HG02885 (cell line): ENCODE data around the gene PGK1.
A peak's percentile ranks its signal among the peaks of the same experiment; 100 is the strongest.
"Not testable (repeated sequence)": the region's sequence is repeated elsewhere in the genome, so short reads cannot be mapped to it uniquely, and the experiment has no call there.

Experiments
- ATAC-seq: cut with Tn5 transposase; IDR thresholded peaks from one replicate; pipeline ENCODE4 v1.9.1; 2021; ENCODE audit warnings: mild to moderate bottlenecking; ENCODE audit not compliant: unreplicated experiment, poor library complexity

The PGK1 gene

DNA sequence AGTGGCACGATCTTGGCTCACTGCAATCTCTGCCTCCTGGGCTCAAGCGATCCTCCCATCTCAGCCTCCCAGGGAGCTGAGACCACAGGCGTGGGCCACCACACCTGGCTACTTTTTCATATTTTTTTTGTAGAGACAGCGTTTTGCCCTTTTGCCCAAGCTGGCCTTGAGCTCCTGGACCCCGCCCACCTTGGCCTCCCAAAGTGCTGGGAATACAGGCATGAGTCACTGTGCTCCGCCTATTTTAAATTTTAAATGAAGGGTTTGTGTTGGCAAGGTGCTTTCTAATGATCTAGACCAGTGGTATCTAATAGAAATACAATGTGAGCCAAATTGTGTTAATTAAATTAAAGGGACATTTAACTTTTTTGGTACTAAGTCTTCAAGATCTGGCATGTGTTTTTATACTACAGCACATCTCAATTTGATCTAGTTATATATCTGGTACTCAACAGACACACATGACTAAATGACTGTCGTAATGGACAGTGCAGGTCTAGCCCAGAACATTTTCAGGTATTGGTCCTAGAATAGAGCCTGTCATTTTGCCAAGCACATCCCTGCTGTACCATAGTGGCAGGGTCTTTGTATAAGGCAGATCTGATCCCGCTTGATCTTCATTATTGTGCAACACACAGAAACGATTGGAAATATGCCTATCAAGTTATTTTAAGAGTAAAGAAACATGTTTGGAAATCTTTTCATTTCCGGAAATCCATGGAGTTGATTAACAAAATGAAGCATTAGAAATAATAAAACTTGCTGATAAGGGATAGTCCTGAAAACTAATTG lies 7.3 kb downstream of the PGK1 start:
- ATAC-seq: no peak

DNA sequence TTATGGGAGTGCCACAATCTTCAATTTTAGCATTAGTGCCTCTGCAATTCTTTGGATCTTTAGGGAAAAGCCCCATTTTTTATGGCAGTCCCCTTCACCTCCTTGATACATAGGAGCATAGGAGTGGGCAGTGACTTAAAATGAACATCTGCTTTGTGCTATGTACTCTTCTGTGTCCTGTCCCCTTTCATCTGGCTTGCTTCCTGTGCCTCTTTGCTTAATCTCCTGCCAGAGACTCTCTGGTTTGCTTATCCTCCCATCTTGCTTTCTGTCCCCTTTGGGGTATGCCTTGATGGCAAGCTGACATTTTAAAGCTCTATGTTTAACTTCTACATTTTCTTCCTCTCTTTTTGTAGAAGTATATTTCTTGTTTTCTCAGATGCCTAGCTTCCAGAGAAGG lies 12.3 kb downstream of the PGK1 start:
- no peak for ATAC-seq

DNA sequence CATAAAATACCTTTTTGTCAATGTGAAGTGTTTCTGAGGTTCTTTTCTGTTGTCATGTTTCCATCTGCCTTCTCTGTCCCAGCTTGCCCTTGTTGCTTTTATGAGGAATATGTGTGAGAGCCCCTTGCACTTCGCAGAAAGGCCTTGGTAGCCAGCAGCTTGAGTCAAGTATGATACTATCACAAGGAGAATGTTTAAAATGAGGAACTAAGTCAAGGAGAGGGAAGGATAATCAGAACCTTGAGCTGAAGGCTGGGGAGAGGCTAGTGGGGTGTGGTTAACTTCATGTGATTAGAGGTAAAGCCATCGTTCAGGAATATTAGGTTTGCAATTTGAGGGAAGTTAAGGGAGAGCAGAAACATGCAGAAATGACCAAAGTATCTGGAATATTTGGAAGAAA lies 12.7 kb downstream of the PGK1 start:
- ATAC-seq: no peak

DNA sequence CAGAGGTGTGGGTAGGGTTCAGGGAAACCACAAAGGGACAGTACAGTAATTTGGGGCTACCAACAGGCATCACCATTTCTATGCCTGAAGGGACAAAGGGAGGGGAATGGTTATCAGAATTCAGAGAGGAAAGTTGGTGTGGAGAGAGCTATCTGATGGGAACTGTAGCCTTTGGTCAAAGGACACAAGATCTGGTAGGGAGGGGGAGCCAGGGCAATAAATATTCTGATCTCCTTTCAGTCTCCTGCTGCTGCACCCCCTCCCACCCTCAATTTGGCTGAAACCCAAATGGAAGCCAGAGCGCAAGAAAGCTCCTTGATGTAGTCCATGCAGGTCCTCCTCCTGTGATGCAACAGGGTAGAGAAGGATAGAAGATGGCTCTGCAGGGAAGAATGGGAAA lies 14.6 kb downstream of the PGK1 start:
- no peak for ATAC-seq

DNA sequence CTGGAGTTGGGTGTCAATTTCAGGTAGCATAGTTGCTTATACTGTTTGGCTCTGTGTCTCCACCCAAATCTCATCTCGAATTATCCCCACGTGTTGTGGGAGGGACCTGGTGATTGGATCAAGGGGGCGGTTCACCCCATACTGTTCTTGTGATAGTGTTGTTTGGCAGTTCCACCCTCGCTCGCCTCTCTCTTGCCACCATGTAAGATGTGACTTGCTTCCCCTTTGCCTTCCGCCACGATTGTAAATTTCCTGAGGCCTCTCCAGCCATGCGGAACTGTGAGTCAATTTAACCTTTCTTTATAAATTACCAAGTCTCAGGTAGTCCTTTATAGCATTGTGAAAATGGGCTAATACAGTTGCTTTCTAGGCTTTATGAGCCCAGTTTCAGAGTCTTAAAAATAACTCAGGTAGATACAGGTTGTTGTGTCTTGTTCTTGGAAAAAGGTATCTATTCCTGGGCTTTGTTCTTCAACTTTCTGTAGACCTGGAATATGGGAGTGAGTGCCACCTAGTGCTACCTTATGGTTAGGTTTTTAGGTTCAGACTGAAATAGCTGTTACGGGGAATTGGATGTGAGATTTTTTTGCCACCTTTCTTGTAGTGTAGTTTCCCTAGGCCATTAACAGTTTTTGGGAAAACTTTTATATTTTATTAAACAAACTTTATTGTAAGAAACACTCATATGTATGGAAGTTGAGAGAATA lies 15.6 kb downstream of the PGK1 start:
- ATAC-seq: no peak

DNA sequence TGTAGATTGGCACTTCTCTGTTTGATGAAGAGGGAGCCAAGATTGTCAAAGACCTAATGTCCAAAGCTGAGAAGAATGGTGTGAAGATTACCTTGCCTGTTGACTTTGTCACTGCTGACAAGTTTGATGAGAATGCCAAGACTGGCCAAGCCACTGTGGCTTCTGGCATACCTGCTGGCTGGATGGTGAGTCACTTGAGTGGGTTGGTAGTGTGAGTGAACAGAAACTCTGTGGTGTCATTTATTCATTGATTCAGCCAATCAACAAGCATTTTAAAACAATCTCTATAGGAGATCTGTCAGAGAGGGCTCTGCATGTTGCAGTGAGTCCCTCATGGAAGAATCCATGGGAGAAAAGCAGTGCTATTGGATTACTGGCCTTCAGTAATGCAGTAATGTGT lies 19.1 kb downstream of the PGK1 start:
- no peak for ATAC-seq

DNA sequence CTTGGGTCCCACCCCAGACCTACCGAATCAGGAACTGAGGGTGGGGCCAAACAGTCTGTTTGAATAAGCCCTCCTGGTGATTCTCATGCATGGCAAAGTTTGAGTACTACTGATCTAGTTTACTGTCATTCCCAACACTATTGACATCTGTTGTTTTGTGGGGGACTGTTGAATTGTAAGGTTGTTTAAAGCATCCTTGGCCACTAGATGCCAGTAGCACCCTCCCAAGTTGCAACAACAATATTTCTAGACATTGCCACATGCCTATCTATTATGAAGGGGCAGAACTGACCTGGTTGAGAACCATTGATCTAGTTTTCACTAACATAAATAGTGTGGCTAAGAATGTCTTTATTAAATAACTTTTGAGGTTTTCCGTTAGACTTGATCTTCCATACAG lies 20.3 kb downstream of the PGK1 start:
- ATAC-seq: no peak

DNA sequence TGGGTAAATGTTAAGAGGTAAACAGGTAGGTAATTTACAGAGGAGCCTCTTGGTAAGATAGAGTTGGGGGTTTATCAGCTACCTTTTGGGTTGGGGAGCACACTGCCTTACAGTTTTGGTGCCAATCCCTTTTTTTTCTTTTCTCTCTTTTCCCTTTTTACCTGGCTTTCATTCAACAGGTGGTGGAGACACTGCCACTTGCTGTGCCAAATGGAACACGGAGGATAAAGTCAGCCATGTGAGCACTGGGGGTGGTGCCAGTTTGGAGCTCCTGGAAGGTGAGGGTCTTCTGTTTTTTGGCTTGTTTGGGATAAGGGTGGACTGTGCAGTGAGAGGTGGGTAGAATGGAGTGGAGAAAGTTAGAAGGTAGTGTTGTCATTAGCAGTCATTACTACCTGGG lies 21.1 kb downstream of the PGK1 start:
- ATAC-seq: no peak

DNA sequence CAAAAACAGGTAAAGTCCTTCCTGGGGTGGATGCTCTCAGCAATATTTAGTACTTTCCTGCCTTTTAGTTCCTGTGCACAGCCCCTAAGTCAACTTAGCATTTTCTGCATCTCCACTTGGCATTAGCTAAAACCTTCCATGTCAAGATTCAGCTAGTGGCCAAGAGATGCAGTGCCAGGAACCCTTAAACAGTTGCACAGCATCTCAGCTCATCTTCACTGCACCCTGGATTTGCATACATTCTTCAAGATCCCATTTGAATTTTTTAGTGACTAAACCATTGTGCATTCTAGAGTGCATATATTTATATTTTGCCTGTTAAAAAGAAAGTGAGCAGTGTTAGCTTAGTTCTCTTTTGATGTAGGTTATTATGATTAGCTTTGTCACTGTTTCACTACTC lies 21.7 kb downstream of the PGK1 start:
- not testable (repeated sequence) for ATAC-seq

DNA sequence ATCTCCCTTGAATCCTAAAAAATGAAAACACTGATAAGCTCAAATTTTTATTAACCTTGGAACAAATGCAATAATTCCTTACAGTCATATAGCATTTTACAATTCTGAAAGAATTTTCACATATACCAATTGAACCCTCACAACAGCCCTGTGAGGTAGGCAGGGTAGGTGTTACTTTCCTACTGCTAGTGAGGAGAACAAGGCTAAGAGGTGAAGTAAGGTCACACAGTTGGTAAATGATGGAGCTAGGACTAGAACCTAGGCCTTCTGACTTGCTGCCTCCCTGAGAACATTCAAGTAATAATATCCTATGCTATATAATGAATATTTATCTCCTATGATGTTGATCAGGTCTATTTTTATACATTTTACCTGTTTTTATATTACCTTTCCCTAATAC lies 25.7 kb downstream of the PGK1 start:
- no peak for ATAC-seq

DNA sequence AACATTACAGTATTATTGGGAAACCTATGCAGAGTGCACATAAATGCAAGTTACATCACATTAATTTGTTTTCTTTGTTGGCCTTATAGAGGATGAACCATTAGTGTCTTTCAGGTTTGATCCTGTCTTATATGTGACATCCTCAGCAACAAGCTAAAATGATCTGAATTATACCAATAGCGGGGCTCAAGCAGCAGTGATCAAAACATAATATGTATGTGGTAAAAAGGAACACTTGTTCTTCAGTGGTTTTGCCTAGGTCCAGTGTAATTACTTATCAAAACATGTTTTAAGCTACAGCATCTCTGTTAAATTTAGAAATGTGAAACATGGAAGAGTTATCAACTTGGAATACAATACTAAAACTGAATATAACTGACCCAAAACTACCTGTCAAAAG lies 26.3 kb downstream of the PGK1 start:
- no peak for ATAC-seq

DNA sequence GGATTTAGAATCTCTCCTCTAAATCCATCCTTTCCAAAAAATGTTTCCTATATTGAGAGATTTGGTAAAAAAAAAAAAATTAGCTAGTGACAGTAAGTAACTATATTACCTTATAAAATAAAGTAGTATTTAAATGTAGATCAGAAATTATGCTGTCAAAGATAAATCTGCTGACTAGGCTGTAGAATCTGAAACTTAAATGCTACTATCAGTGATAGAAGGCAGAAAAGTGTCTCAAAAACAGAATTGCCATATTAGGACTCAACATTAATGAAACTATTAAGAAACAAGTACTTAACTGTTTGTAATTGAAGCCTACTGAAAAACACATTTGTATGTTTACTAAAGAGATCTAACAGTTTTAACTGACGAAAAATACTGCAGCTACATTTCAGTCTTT lies 27.1 kb downstream of the PGK1 start:
- no peak for ATAC-seq

DNA sequence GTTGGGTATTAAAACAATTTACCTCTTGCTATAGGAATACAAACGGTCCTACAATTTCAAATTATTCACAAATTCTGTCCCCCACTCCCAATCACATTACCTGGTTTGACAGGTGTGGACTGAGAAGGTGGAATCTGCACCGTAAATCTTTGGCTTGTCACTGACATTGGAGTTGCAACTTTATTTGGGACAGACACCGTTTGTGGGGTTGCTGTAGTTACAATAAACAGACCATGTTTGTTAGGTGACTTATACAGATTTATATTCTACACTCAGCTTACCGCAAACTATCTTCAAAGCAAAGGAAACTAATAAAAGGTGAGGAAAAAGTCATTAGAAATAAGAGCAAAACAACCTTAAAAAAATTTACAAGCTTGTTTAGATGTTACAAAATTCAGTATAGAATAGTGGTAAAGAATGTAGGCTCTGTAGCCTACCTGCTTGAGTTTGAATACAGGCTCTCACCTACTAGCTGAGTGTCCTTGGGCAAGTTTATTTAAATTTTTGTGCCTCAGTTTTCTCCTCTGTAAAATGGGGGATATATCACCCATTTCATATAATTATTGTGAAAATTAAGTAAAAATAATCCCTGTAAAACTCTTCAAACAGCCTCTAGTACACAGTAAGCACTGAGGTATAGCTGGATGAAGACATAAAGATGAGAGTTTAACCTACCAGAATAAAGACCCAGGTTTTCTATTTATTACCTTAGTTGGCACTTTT lies 29.4 kb downstream of the PGK1 start:
- no peak for ATAC-seq

DNA sequence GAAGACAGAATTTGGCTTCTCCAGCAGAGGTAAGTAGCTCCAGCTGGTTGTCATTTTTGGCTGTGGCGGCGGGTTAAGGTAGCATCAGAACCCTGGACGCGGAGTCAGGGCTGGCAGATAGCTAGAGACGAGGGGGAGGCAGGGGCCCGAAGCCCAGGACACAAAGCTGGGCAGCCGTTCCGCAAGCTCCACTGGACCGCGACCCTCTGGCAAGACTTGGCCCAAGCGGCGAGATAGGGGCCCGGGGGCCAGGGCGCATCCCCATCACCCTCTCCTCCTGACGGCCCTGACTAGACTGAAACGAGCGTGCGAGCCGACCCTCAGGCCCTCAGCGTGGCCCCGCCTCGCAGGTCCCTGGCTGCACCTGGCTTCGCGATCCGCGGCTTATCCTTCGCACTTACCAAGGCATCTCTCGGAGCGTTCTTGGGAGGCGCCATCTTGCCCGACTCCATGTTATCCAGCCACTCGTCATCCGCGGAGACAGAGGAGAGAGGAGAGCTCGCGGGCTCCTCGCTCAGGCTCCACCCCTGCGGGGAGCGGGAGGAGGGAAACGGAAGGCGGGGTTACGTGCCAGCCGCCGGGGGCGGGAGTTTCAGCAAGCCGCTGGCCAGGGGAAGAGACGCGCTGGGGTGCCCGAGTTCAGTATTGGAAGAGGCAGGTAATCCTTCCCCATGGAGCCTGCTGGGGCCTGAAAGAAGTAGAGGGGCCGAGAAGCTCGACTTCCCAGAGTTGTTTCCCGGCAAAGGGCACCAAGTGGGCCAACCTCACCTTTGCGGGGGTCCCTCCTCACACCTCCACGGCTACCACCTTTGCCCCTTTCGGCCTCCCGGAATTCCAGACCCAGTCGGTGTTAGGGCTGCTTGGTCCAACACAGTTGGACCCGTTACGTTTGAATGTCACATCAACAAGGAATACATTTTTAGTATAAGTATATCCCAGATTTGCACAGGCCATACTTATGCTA lies 35.4 kb downstream of the PGK1 start, which contains the start of gene TAF9B:
Gene TAF9B (minus strand): TSS at position 491 of the 964 bp plus-strand sequence. CDS start 39 bp downstream, at position 452.
- ATAC-seq: peak; percentile 93

DNA sequence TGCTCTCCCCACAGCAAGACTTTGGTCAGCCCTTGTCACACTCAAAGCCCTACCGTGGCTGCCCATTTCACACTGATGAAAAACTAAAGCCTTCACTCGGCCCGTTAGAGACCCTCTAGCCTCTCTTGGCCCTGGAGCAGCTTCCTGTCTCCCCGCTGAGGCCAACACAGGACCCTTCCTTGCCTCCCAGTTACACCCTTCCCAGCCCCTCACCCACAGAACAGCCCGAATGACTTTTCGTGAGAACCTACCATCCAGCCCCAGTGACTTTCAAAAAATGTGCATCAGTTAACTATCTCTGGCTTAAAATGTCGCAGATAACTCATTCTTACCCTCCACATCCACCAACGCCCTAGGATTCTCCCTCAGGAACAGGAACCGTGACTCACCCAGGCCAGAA lies 36.2 kb downstream of the PGK1 start:
- ATAC-seq: no peak

DNA sequence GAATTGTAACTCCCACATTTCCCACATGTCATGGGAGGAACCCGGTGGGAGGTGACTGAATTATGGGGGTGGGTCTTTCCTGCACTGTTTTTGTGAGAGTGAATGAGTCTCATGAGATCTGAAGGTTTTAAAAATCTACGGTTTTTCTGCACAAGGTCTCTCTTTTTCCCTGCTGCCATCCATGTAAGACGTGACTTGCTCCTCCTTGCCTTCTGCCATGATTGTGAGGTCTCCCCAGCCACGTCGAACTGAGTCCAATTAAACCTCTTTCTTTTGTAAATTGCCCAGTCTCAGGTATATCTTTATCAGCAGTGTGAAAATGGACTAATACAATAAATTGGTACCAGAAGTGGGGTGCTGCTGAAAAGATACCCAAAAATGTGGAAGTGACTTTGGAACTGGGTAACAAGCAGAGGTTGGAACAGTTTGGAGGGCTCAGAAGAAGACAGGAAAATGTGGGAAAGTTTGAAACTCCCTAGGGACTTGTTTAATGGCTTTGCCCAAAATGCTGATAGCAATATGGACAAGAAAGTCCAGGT lies 43.0 kb downstream of the PGK1 start:
- ATAC-seq: not testable (repeated sequence)

DNA sequence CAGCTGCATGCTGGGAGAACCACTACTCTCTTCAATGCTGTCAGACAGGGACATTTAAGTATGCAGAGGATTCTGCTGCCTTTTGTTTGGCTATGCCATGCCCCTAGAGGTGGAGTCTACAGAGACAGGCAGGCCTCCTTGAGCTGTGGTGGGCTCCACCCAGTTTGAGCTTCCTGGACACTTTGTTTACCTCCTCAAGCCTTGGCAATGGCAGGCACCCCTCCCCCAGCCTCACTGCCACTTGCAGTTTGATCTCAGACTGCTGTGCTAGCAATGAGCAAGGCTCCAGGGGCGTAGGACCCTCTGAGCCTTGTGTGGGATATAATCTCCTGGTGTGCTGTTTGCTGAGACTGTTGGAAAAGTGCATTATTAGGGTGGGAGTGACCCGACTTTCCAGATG lies 53.3 kb downstream of the PGK1 start:
- ATAC-seq: not testable (repeated sequence)

DNA sequence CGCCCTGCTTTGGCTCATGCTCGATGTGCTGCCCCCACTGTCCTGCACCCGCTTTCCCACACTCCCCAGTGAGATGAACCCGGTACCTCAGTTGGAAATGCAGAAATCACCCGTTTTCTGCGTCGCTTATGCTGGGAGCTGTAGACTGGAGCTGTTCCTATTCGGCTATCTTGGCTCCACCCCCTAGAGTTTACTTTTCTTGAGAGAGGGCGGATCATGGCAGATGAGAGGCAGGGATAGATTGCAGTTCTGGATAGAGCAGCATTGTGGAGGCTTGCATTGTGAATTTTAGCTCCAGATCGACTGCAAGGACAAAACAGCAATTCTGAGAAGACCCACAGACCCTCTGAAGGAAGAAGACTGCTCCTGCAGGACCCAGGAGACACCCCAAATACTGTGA lies 53.8 kb downstream of the PGK1 start:
- ATAC-seq: not testable (repeated sequence)

DNA sequence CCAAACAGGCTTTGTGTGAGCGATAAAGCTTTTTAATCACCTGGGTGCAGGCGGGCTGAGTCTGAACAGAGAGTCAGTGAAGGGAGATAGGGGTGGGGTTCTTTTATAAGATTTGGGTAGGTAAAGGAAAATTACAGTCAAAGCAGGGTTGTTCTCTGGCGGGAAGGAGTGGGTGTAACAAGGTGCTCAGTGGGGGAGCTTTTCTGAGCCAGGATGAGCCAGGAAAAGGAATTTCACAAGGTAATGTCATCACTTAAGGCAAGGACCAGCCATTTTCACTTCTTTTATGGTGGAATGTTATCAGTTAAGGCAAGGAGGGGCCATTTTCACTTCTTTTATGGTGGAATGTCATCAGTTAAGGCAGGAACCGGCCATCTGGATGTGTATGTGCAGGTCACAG lies 56.7 kb downstream of the PGK1 start:
- ATAC-seq: not testable (repeated sequence)

DNA sequence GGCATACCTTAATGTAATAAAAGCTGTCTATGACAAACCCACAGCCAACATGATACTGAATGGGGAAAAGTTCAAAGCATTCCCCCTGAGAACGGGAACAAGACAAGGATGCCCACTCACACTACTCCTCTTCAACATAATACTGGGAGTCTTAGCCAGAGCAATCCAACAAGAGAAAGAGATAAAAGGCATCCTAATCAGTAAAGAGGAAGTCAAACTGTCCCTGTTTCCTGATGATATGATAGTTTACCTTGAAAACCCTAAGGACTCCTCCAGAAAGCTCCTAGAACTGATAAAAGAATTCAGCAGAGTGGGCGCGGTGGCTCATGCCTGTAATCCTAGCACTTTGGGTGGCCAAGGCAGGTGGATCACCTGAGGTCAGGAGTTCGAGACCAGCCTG lies 59.1 kb downstream of the PGK1 start:
- ATAC-seq: not testable (repeated sequence)
